NCI-H2196 treated with DMSO at 0.1 percent for 48 hours (cell line): Measurements from ENCODE around the gene RAB3B.
"Not testable (repeated sequence)": the region's sequence is repeated elsewhere in the genome, so short reads cannot be mapped to it uniquely, and the experiment has no call there.

Experiments used
- DNase-seq: peaks from one replicate; lab custom pipeline; 2025; ENCODE audit not compliant: unreplicated experiment; lab: John Stamatoyannopoulos, UW

The RAB3B gene

DNA sequence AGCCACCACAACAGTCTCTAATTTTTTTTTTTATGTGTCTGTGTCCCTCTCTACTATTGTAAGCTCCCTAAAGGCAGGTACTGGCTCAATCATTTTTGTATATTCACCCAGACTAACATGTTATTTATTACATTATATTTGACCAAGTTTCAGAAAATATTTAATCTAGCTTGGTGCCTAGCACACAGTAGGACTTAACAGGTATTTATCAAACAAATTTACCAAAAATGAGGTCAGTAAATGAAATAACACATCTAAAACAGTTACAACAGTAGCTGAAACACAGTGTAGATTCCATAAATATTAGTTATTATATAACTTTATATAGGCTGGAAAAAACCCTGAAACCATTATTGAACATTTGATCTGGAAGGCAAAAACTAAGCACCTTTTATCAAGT lies 114.7 kb downstream of the RAB3B start:
- no peak for DNase-seq

- no peak for DNase-seq
Measured at GRCh38 chr1:51875291-51875772, 115.2 kb downstream of the RAB3B start.

- not testable (repeated sequence) for DNase-seq
Measured at GRCh38 chr1:51873270-51873669, 117.2 kb downstream of the RAB3B start.

DNA sequence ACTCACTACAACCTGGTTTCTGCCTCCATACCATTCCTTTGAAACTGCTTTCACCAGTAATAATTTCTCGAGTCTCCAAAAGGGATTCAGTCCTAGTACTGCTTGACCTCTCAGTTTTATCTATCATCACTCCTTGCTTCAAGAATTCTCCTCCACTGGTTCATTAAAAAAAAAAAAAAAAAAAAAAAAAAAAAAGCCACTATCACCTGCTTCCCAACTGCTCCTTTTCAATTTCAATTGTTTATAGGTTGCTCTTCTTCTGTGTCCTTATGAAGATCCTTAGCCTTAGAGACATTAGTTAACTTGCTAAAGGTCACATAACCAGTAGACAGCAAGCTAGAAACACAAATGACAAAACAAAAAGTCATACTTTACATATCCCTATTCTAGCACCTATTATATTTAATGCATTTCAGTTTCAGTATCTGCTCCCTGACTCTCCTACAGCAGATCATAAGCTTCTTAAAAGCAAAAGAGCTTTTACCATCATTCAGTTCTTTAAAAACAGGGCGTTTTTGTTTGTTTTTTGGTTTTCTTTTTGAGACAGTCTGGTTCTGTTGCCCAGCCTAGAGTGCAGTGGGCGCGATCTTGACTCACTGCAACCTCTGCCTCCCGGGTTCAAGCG lies 119.0 kb downstream of the RAB3B start:
- no peak for DNase-seq

- DNase-seq = no peak
Measured at GRCh38 chr1:51870603-51871350, 119.7 kb downstream of the RAB3B start.

- no peak for DNase-seq
Measured at GRCh38 chr1:51867479-51868232, 122.8 kb downstream of the RAB3B start.

DNA sequence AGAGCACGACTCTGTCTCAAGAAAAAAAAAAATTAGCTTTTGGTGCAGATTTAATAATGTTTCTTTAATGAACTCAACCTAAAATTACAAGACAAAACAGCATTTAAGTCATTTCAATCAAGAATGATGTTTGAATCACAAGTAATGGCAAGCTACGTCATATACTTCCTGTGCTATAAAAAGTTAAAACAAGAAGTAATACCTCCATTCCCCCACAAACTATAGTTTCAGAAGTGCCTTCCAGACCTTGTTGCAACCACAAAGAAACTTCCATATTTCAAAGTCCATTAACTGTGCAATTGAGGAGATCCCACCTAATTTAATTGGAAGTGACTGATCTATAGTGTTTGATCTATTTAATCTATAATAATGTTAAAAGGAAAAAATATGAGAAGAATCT lies 127.1 kb downstream of the RAB3B start:
- no peak for DNase-seq

GRCh38 chr1:51861669-51862068 lies 128.8 kb downstream of the RAB3B start:
- DNase-seq = no peak

DNA sequence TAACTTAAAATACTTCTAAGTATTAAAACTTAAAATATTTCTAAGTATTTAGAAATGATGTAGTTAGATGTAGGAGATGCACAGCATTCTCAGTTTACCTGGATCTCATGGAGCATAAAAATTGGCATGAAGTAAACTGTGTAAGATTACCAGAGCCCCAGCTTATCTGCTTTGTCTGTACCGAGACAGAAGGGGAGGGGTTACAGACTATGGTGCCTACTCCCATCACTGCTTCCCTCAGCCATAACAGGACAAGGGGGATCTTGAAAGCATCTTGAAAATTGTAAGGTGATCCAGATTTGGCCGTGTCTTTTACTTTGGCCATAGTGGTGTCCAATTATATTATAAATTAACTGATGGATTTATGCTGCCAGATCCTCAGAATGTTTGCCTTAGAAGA lies 130.8 kb downstream of the RAB3B start:
- DNase-seq = no peak

DNA sequence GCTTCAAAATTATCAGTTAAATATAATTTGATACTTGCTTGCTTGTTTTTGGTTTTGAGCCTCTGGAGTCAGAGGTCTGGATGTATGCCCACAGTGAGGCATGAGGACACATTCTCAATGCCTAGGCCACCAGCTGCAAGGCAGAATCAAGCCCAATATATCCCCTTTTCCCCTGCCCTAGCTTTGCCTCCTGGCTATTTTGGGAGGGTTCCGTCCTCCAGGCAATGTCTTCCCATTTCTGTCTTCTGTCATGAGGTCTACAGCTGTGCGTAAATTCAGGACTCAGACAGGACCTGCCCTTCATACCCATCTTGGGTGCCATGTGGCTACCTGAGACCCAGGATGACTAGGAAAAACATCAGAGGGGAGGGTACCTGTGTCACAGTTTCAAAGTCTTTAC lies 131.2 kb downstream of the RAB3B start:
- no peak for DNase-seq

- DNase-seq = no peak
Measured at GRCh38 chr1:51858892-51859291, 131.6 kb downstream of the RAB3B start.
